NT2/D1 (cell line): ENCODE results near the gene MCTS1.

Experiments used
- DNase-seq: peaks from one replicate; pipeline ENCODE4 v3.0.0-alpha.2; 2011; ENCODE audit warnings: low read depth, low spot score
- H3K27me3 ChIP-seq: 2 replicates; pipeline ENCODE4 v1.6.0; 2011; ENCODE audit warnings: mild to moderate bottlenecking; ENCODE audit not compliant: insufficient read length, insufficient read depth
- H3K36me3 ChIP-seq: 2 replicates; pipeline ENCODE4 v1.6.1; 2011; ENCODE audit warnings: mild to moderate bottlenecking, low read length, mixed read lengths; ENCODE audit not compliant: insufficient read depth, insufficient read length
- H3K4me1 ChIP-seq: 2 replicates; pipeline ENCODE4 v1.5.1; 2011; ENCODE audit not compliant: insufficient read depth, insufficient read length
- H3K4me3 ChIP-seq: 2 replicates; pipeline ENCODE4 v1.5.1; 2011; ENCODE audit warnings: low read depth; ENCODE audit not compliant: insufficient read length
- H3K9ac ChIP-seq: 2 replicates; pipeline ENCODE4 v1.6.0; 2011; ENCODE audit warnings: low read depth; ENCODE audit not compliant: insufficient read length
- H3K9me3 ChIP-seq: 2 replicates; pipeline ENCODE4 v1.5.1; 2011; ENCODE audit warnings: mild to moderate bottlenecking, low read length; ENCODE audit not compliant: insufficient read depth
- SUZ12 ChIP-seq: IDR thresholded peaks from 2 replicates; pipeline ENCODE4 v1.6.1; 2011; ENCODE audit not compliant: insufficient read length, insufficient read depth; ENCODE audit errors: extremely low read depth
- YY1 ChIP-seq: IDR thresholded peaks from 2 replicates; pipeline ENCODE4 v1.6.1; 2011; ENCODE audit not compliant: insufficient read length, insufficient read depth
- ZNF274 ChIP-seq: IDR thresholded peaks from 2 replicates; pipeline ENCODE4 v1.6.1; 2011; ENCODE audit warnings: mild to moderate bottlenecking, low read depth, low read length

Gene MCTS1

GRCh38 chrX:120603707-120604360, at the start of gene MCTS1:
MCTS1 (plus strand) TSS chrX:120604101; CDS start chrX:120604237, 136 bp downstream.
- peak; percentile 81 for DNase-seq
- TF ChIP-seq SUZ12 (no peak), ZNF274 (no peak), YY1 (no peak)
- Histone ChIP-seq H3K27me3 (no peaks in the 10 kb centered on the region), H3K9ac (peak within 1 kb of the TSS; percentile 87), H3K4me3 (peak within 1 kb of the TSS; percentile 76), H3K36me3 (peaks cover 26% of the 10 kb centered on the region), H3K4me1 (no peaks in the 10 kb centered on the region), H3K9me3 (no peaks in the 10 kb centered on the region)

GRCh38 chrX:120556251-120556650, 47.6 kb upstream of the MCTS1 start:
- DNase-seq = no peak
- no peak overlapping the region for H3K9ac ChIP-seq
- H3K36me3 ChIP-seq = peaks cover 27% of the 10 kb centered on the region
- no peaks in the 10 kb centered on the region for H3K4me1 ChIP-seq
- no peaks in the 10 kb centered on the region for H3K9me3 ChIP-seq
- no peaks in the 10 kb centered on the region for H3K27me3 ChIP-seq
- TF ChIP-seq SUZ12 (no peak), YY1 (no peak), ZNF274 (no peak)
- H3K4me3 ChIP-seq = no peak overlapping the region

- DNase-seq = no peak
- no peaks in the 10 kb centered on the region for H3K27me3 ChIP-seq
- TF ChIP-seq SUZ12 = no peak
- no peak for TF ChIP-seq ZNF274
- TF ChIP-seq YY1 = no peak
- H3K9me3 ChIP-seq = no peaks in the 10 kb centered on the region
- peaks cover 3% of the 10 kb centered on the region for H3K4me1 ChIP-seq
- peak overlapping the region; percentile 71 for H3K9ac ChIP-seq
- peak overlapping the region; percentile 78 for H3K4me3 ChIP-seq
- H3K36me3 ChIP-seq = peaks cover 22% of the 10 kb centered on the region
Measured at GRCh38 chrX:120559804-120560203, 44.1 kb upstream of the MCTS1 start.

- peaks cover 19% of the 10 kb centered on the region for H3K36me3 ChIP-seq
- H3K9ac ChIP-seq = peak overlapping the region; percentile 71
- no peaks in the 10 kb centered on the region for H3K9me3 ChIP-seq
- no peaks in the 10 kb centered on the region for H3K27me3 ChIP-seq
- no peak for DNase-seq
- TF ChIP-seq SUZ12 (no peak), YY1 (no peak), ZNF274 (no peak)
- peak overlapping the region; percentile 78 for H3K4me3 ChIP-seq
- peaks cover 3% of the 10 kb centered on the region for H3K4me1 ChIP-seq
Measured at GRCh38 chrX:120560405-120560841, 43.5 kb upstream of the MCTS1 start.

GRCh38 chrX:120560842-120561633, 42.9 kb upstream of the MCTS1 start, which contains the start of gene CUL4B:
CUL4B (minus strand) TSS chrX:120560962; CDS start chrX:120560638, 324 bp downstream.
- H3K36me3 ChIP-seq = peaks cover 16% of the 10 kb centered on the region
- no peaks in the 10 kb centered on the region for H3K9me3 ChIP-seq
- peaks cover 3% of the 10 kb centered on the region for H3K4me1 ChIP-seq
- TF ChIP-seq YY1 (peak; percentile 62), SUZ12 (no peak), ZNF274 (no peak)
- H3K9ac ChIP-seq = peak within 1 kb of the TSS; percentile 87
- H3K27me3 ChIP-seq = no peaks in the 10 kb centered on the region
- peak within 1 kb of the TSS; percentile 78 for H3K4me3 ChIP-seq
- DNase-seq = peak; percentile 92

- H3K9ac ChIP-seq = peak overlapping the region; percentile 87
- peaks cover 10% of the 10 kb centered on the region for H3K36me3 ChIP-seq
- TF ChIP-seq SUZ12 (no peak), ZNF274 (no peak), YY1 (no peak)
- peak overlapping the region; percentile 60 for H3K4me3 ChIP-seq
- H3K9me3 ChIP-seq = no peaks in the 10 kb centered on the region
- H3K4me1 ChIP-seq = peaks cover 3% of the 10 kb centered on the region
- H3K27me3 ChIP-seq = no peaks in the 10 kb centered on the region
- DNase-seq = no peak
Measured at GRCh38 chrX:120561634-120562568, 42.0 kb upstream of the MCTS1 start.
